T-helper 1 cell treated with Interleukin-12 subunit alpha and Interleukin-12 subunit beta and Interleukin-4 antibody, amounts not matched to agents 30 ng/mL and 1 ng/mL, for 36 hours (primary cell): Measurements from ENCODE around the gene ADGRD1. TPM values are rescaled to one million over a fixed set of nuclear protein-coding genes. Genes with fewer than 3 reads are reported as not detected.

Experiments
- intact Hi-C: fragments of 100-400 bp; cut with micrococcal nuclease; formaldehyde crosslinking; loops from one replicate; pipeline ENCODE4 v1.15.1; 2024
- total RNA-seq: library from RNA; stranded (reverse); gene quantifications from 2 replicates; pipeline ENCODE4 v1.2.3, GENCODE V29; 2022

The ADGRD1 gene
- total RNA-seq, 1 donor from 2014 or later, result 0.54 TPM

DNA sequence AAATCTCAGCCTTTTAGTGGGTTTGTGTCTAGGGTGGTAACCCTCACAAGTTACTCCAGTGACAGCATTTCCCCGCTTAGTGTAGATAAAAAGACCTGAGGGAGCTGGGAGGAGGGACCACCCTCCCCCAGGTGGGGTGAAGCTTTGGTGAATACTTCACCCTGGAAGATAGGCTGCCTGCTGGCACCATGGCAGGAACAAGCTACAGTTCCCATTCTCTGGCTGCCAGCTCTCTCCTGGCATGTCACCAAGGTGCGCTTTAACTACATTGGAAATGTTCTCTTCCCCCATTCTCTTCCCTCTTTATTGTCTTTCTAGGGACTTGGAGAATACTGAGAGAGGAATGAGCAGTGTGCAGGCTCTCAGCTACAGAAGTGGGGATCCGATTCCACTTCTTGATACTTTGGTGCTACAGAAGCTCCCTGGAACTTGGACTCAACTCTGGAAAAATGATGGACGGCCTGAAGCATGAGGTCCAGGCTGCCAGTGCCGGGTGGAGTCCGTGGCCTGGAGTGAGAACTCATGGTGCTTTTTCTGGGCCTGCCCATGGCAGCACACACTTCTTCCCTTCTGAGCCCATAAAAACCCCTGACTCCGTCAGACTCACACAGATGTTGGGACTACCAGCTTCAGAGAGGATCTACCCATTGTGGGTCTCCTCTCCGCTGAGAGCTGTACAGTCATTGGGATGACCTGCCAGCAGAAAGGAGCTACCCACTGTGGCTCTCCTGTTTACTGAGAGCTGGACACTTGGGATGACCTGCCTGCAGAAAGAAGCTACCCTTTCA lies 198.0 kb downstream of the ADGRD1 start:
- intact Hi-C loops, result no loop called here

DNA sequence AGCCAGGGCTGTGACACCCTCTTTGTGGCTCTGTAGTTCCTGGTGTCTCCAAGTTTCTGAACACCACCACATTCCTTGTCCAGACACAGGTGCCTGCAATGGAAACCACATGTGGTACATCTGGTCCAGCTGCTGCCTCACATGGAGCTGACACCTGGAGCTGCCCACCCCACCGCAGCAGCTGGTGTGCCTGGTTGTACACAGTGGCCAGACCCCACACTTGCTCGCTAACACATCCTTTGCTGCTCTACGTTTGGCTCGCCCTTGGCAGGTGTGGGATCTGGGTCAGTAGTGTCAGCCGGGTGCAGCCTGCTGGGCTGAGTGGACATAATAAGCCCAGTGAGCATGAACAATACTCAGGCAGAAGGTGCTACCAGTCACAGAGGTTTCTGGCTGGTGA lies 198.9 kb downstream of the ADGRD1 start:
- intact Hi-C loops, result no loop called here

GRCh38 chr12:131153016-131153415 lies 199.3 kb downstream of the ADGRD1 start:
- intact Hi-C loops, result no loop called here

DNA sequence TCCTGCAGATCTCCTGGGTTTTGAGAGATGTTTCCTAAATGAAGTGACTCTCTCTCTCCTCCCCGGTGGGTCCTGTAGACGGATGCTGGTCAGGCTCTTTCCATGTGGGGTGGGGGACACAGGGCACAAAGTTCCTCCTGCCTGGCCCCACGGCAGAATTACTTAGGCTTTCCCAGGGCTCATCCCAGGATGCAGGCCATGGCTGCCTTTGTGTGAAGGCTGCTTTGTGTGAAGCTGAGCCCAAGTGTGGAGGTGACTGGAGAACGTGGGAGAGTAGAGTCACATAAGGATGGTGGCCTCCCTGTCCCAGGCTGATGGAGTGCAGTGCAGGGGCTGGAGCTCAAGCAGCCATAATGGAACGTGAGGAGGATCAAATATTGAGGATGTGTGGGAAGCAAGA lies 200.2 kb downstream of the ADGRD1 start:
- intact Hi-C loops, result no loop called here

GRCh38 chr12:131155131-131155530 lies 201.4 kb downstream of the ADGRD1 start:
- intact Hi-C loops, result no loop called here

- intact Hi-C loops, result no loop called here
Observed at GRCh38 chr12:131157743-131158142, 204.0 kb downstream of the ADGRD1 start.

DNA sequence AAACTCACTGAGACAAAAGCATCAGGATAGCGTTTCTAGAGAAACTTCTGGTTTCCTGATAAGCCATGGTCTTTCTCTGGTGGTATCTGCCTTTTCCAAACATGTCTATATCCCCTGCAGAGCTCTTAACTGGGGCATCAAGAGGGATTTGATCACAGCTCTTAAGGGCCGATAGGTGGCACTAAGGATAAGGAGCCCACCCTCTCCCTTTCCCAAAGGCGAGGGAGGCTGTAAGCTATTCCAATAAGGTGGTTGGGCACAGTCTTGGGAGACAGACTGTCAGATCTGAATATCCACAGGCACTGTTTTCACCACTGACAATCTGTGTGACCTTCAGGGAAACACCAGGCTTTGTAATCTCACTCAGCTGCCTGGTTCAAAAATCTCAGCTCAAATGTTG lies 206.0 kb downstream of the ADGRD1 start:
- intact Hi-C loops, result no loop called here

GRCh38 chr12:131162113-131162512 lies 208.4 kb downstream of the ADGRD1 start:
- intact Hi-C loops, result no loop called here

GRCh38 chr12:131163189-131163738 lies 209.6 kb downstream of the ADGRD1 start:
- intact Hi-C loops, result no loop called here

DNA sequence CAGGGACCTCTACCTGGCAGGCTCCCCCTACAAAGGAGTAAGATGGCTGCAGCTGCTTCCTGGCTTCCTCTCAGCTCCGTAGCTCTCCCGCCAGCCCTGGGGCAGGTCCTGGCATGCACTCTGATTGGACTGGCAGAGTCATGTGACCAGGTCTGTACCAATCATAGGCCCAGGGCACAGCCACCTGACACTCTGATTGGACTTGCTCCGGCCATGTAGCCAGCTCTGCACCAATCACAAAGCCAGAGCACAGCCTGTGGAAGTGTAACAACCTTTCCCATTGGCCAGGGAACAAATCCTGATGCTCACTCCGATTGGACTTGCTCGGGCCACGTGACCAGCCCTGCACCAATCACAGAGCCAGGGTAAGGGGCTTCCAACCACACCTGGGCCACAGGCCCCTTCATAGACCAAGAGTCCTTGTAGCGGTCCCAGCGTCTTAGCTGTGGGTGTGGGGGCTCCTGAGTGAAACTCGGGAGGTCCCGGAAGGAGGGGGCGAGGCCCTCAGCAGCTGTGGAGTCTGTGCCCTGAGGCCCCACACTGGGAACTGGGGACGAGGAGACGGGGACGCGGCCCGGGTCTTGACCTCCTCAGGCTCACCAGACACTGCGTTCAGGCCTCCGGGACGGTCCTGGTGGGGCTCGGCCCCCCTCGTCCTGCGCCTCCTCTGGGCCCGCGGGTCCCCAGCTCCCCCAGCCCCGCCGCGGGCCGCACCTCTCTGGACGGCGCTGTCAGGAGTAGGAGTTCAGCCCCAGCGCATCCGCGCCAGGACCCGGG lies 210.6 kb downstream of the ADGRD1 start:
- intact Hi-C loops, result no loop called here

GRCh38 chr12:131166717-131167116 lies 213.0 kb downstream of the ADGRD1 start:
- intact Hi-C loops, result no loop called here

DNA sequence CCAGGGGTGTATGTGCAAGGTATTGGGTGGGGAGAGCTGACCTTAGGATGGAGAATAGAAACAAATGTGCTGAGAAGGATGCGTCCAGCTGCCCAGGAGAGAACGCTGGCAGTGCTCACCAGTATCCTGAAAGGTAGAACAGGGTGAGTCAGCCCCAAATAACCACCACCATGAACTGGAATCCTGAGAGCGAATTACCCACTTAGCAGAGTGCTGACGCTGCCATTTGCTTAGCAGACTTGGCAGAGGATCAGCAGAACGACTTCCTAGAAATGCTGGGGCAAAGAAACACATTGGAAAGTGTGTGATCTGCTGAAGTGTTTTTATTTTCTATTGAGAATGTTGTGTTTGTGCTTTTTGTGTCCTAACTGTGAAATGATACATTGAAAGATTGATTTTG lies 213.6 kb downstream of the ADGRD1 start:
- intact Hi-C loops, result no loop called here

- intact Hi-C loops, result no loop called here
Observed at GRCh38 chr12:131171029-131171428, 217.3 kb downstream of the ADGRD1 start.

DNA sequence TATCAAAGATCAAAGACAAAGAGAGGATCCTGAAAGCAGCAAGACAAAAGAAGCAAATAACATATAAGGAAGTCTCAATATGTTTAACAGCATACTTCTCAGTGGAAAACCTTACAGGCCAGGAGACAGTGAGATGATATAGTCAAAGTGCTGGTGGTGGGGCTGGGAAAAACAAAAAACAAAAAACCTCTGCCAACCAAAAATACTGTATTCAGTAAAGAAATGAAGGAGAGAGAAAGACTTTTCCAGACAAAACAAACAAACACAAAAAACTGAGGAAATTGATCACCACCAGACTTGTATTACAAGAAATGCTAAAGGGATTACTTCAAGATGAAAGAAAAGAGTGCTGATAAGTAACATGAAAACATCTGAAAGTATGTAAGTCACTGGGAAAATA lies 221.2 kb downstream of the ADGRD1 start:
- intact Hi-C loops, result no loop called here

DNA sequence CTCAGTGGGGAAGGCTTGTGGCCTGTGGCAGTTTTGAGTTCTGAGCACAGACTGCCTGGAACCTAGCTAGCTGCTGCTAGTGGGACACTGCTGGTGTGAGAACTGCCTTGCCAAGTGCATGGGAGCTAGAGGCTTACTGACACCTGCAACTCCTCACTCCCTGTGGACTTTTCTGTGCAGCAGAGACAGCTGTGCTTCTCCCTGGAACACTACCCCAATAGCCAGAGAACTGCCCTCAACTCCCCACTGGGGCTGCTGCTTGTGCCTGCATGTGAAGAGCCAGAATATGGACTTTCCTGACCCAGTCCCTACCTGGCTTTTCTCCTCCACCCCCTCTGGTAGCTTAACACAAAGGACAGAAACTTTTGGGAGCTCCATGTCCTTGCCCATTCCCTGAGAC lies 222.6 kb downstream of the ADGRD1 start:
- intact Hi-C loops, result no loop called here

DNA sequence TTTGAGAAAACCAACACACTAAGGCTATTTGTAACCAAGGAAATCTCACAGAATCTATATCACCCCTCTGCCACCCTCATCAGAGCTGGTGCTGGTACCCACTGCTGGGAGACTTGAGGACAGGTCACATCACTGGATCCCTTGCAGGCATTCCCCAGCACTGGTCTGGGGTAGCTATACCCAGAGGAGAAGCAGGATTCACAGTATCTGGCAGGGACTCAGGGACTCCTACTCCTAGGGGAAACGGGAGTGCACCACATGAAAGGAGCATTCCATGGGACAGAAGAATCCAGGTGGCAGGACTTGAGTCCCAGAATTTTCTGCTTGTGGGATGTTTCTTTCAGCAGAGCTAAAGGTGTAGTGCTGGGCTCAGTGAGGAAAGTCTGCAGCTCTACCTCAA lies 223.2 kb downstream of the ADGRD1 start:
- intact Hi-C loops, result no loop called here

GRCh38 chr12:131177599-131177998 lies 223.9 kb downstream of the ADGRD1 start:
- intact Hi-C loops, result no loop called here

DNA sequence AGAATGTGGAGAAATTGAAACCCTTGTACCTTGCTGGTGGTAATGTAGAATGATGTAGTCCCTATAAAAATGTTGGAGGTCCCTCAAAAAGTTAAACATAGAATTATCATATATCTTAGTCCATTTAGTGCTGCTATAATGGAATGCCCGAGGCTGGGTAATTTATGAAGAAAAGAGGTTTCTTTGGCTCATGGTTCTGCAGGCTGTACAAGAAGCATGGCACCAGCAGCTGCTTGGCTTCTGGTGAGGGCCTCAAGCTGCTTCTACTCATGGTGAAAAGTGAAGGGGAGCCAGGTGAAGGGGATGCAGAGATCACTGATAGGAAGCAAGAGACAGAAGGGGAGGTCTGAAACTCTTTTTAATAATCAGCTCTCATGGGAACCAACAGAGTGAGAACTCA lies 233.9 kb downstream of the ADGRD1 start:
- intact Hi-C loops, result no loop called here

GRCh38 chr12:131188131-131189050 lies 234.7 kb downstream of the ADGRD1 start:
- intact Hi-C loops, result no loop called here

DNA sequence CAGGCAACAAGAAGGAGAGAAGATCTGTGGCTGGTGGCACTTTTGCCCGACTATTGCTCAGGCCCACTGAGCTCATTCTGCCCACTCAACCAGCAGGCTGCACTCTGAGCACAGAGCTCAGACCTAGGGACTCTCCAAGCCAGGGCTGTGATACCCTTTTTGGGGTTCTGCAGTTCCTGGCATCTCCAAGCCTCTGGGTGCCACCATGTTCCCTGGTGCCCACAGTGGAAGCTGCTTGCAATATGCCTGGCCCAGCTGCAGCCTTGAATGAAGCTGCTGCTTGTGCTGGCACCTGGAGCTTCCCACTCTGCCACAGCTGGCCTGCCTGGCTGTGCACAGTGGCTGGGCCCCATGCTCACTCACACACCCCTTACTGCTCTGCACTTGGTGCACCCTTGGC lies 236.1 kb downstream of the ADGRD1 start:
- intact Hi-C loops, result no loop called here

DNA sequence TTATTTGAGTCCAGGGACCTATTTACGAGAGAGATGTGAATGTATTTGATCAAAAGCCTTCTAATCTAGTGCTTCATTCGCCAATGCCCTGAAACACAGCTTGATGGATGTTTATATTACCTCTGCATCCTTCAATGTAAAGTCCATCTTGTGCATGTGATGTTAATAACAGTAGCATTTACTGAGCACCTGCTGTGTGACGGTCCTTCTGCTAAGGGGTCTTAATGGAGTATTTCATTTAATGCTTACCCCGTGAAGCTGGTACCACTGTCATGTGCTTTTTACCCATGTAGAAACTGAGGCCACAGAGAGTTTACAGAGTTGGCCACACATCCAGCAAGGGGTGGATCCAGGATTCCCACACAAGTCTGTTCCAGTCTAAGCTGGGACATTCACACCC lies 237.3 kb downstream of the ADGRD1 start:
- intact Hi-C loops, result no loop called here
